GM10248 (cell line): ENCODE data around the gene SURF4.
"Not testable (repeated sequence)": the region's sequence is repeated elsewhere in the genome, so short reads cannot be mapped to it uniquely, and the experiment has no call there.

ENCODE experiments used
- CTCF ChIA-PET: fragments of 300-600 bp; sonication (Branson Sonifier 250); formaldehyde crosslinking; extraction: SDS; loops from one replicate; lab custom pipeline; 2021; ENCODE audit warnings: antibody characterized with exemption; lab: Yijun Ruan, JAX
- POLR2A ChIA-PET: fragments of 350-650 bp; sonication (Branson Sonifier 250); formaldehyde crosslinking; extraction: SDS; loops from one replicate; lab custom pipeline; 2020; ENCODE audit warnings: antibody characterized with exemption; lab: Yijun Ruan, JAX
- DNase-seq: peaks from one replicate; pipeline ENCODE4 v3.0.0; 2012; ENCODE audit errors: extremely low spot score
- CTCF ChIP-seq: IDR thresholded peaks from 2 replicates; pipeline ENCODE4 v1.5.1; 2012; ENCODE audit warnings: mild to moderate bottlenecking, low read depth; ENCODE audit errors: extremely low read depth, missing control alignments, control extremely low read depth

SURF4 gene

GRCh38 chr9:133323211-133323610 is 52.6 kb downstream of the SURF4 start:
- ChIA-PET POLR2A (no interaction called here), CTCF (no interaction called here)
- DNase-seq = no peak
- TF ChIP-seq CTCF = no peak

GRCh38 chr9:133322701-133323100 is 53.2 kb downstream of the SURF4 start:
- POLR2A ChIA-PET = interaction anchor here (0.6 kb wide), 1 partner anchor 135 kb away, joined by 4 read pairs; no protein-coding TSS in a partner anchor
- no peak for TF ChIP-seq CTCF
- no peak for DNase-seq

GRCh38 chr9:133321411-133321935 is 54.4 kb downstream of the SURF4 start:
- ChIA-PET CTCF (interaction anchor here (0.8 kb wide), 1 partner anchor 8 kb away, joined by 4 read pairs; no protein-coding TSS in a partner anchor), POLR2A (no interaction called here)
- no peak for TF ChIP-seq CTCF
- no peak for DNase-seq

More at GRCh38 chr9:133322701-133323100, 53.2 kb downstream of the SURF4 start:
- CTCF ChIA-PET = no interaction called here

- POLR2A ChIA-PET = no interaction called here
- CTCF ChIA-PET = interaction anchor here (0.8 kb wide), 1 partner anchor 9 kb away, joined by 4 read pairs; no protein-coding TSS in a partner anchor
- TF ChIP-seq CTCF = no peak
Measured at GRCh38 chr9:133320421-133320881, 55.4 kb downstream of the SURF4 start.

GRCh38 chr9:133317551-133317950 is 58.3 kb downstream of the SURF4 start:
- POLR2A ChIA-PET, DNase-seq, CTCF ChIA-PET: not testable (repeated sequence)

More at GRCh38 chr9:133320421-133320881, 55.4 kb downstream of the SURF4 start:
- no peak for DNase-seq

GRCh38 chr9:133315997-133316396 is 59.9 kb downstream of the SURF4 start:
- DNase-seq = no peak
- CTCF ChIA-PET = no interaction called here
- no peak for TF ChIP-seq CTCF
- POLR2A ChIA-PET = no interaction called here
